Measurements from ENCODE around the gene NAV3.
"Not testable (repeated sequence)": the region's sequence is repeated elsewhere in the genome, so short reads cannot be mapped to it uniquely, and the experiment has no call there.

Gene NAV3

GRCh38 chr12:78101113-78101876, 270.6 kb downstream of the NAV3 start:
- Histone ChIP-seq H3K4me3 (ENCODE audit: low read length) (no peak overlapping the region), H3K79me1 (ENCODE audit: low read length) (no peaks in the 10 kb centered on the region), H3K4me1 (ENCODE audit: control insufficient read depth, low read depth, low read length) (no peaks in the 10 kb centered on the region), H3K23ac (ENCODE audit: low read length) (no peak overlapping the region), H3K79me2 (ENCODE audit: control insufficient read depth, insufficient read depth, low read length) (no peaks in the 10 kb centered on the region), H2AK5ac (ENCODE audit: low read length) (no peak overlapping the region), H4K8ac (ENCODE audit: low read depth, low read length) (no peak overlapping the region), H3K56ac (ENCODE audit: low read length) (no peak overlapping the region), H2BK15ac (replicated peaks; ENCODE audit: low read depth) (no peak overlapping the region), H3K4ac (ENCODE audit: low read depth, low read length) (no peak overlapping the region), H3K27me3 (ENCODE audit: insufficient read depth, low read length, poor library complexity) (no peaks in the 10 kb centered on the region), H3K27ac (ENCODE audit: low read depth, low read length) (no peak overlapping the region), H3K36me3 (ENCODE audit: control insufficient read depth, insufficient read depth, low read length) (no peaks in the 10 kb centered on the region), H3K9ac (ENCODE audit: low read length) (no peak overlapping the region), H4K5ac (ENCODE audit: low read length) (no peak overlapping the region), H3K4me2 (ENCODE audit: low read length) (no peak overlapping the region), H3K18ac (ENCODE audit: low read length) (no peak overlapping the region), H2BK5ac (ENCODE audit: low read length) (no peak overlapping the region), H2BK120ac (ENCODE audit: low read depth, low read length) (no peak overlapping the region)
- DNase-seq, result no peak
- WGBS (ENCODE audit: extremely low coverage, insufficient coverage, low lambda C conversion rate), result no CpG with 5 or more reads among the region's 4 CpGs

- no CpG with 5 or more reads among the region's 4 CpGs for WGBS (ENCODE audit: extremely low coverage, insufficient coverage, low lambda C conversion rate)
- peak; percentile 31 for DNase-seq
Observed at GRCh38 chr12:78101946-78102635, 271.4 kb downstream of the NAV3 start.

GRCh38 chr12:78102801-78103200, 272.1 kb downstream of the NAV3 start:
- H3K4me1 ChIP-seq (ENCODE audit: control insufficient read depth, low read depth, low read length); H3K4ac ChIP-seq (ENCODE audit: low read depth, low read length); H3K4me3 ChIP-seq (ENCODE audit: low read length); H3K79me2 ChIP-seq (ENCODE audit: control insufficient read depth, insufficient read depth, low read length); DNase-seq; H3K9ac ChIP-seq (ENCODE audit: low read length); H2AK5ac ChIP-seq (ENCODE audit: low read length); H3K27me3 ChIP-seq (ENCODE audit: insufficient read depth, low read length, poor library complexity); H3K23ac ChIP-seq (ENCODE audit: low read length); H3K4me2 ChIP-seq (ENCODE audit: low read length); H2BK120ac ChIP-seq (ENCODE audit: low read depth, low read length); H3K36me3 ChIP-seq (ENCODE audit: control insufficient read depth, insufficient read depth, low read length); H4K5ac ChIP-seq (ENCODE audit: low read length); H2BK15ac ChIP-seq (replicated peaks; ENCODE audit: low read depth); H3K79me1 ChIP-seq (ENCODE audit: low read length); H2BK5ac ChIP-seq (ENCODE audit: low read length); H3K18ac ChIP-seq (ENCODE audit: low read length); H3K27ac ChIP-seq (ENCODE audit: low read depth, low read length); H3K56ac ChIP-seq (ENCODE audit: low read length); H4K8ac ChIP-seq (ENCODE audit: low read depth, low read length): not testable (repeated sequence)
- WGBS (ENCODE audit: extremely low coverage, insufficient coverage, low lambda C conversion rate), result no CpG with 5 or more reads among the region's 2 CpGs

More at GRCh38 chr12:78101946-78102635, 271.4 kb downstream of the NAV3 start:
- Histone ChIP-seq H4K8ac (ENCODE audit: low read depth, low read length) (no peak overlapping the region), H3K79me2 (ENCODE audit: control insufficient read depth, insufficient read depth, low read length) (no peaks in the 10 kb centered on the region), H3K9ac (ENCODE audit: low read length) (no peak overlapping the region), H2AK5ac (ENCODE audit: low read length) (no peak overlapping the region), H3K18ac (ENCODE audit: low read length) (no peak overlapping the region), H4K5ac (ENCODE audit: low read length) (no peak overlapping the region), H2BK5ac (ENCODE audit: low read length) (no peak overlapping the region), H3K4me2 (ENCODE audit: low read length) (no peak overlapping the region), H3K4me3 (ENCODE audit: low read length) (no peak overlapping the region), H3K27me3 (ENCODE audit: insufficient read depth, low read length, poor library complexity) (no peaks in the 10 kb centered on the region), H2BK15ac (replicated peaks; ENCODE audit: low read depth) (no peak overlapping the region), H3K4ac (ENCODE audit: low read depth, low read length) (no peak overlapping the region), H3K23ac (ENCODE audit: low read length) (no peak overlapping the region), H3K56ac (ENCODE audit: low read length) (no peak overlapping the region), H3K79me1 (ENCODE audit: low read length) (no peaks in the 10 kb centered on the region), H3K27ac (ENCODE audit: low read depth, low read length) (no peak overlapping the region), H2BK120ac (ENCODE audit: low read depth, low read length) (no peak overlapping the region), H3K36me3 (ENCODE audit: control insufficient read depth, insufficient read depth, low read length) (no peaks in the 10 kb centered on the region), H3K4me1 (ENCODE audit: control insufficient read depth, low read depth, low read length) (no peaks in the 10 kb centered on the region)

- no peaks in the 10 kb centered on the region for H3K79me1 ChIP-seq (ENCODE audit: low read length)
- no peak overlapping the region for H2BK5ac ChIP-seq (ENCODE audit: low read length)
- no peaks in the 10 kb centered on the region for H3K4me1 ChIP-seq (ENCODE audit: control insufficient read depth, low read depth, low read length)
- H3K27me3 ChIP-seq (ENCODE audit: insufficient read depth, low read length, poor library complexity), result no peaks in the 10 kb centered on the region
- no peak overlapping the region for H3K18ac ChIP-seq (ENCODE audit: low read length)
- WGBS (ENCODE audit: extremely low coverage, insufficient coverage, low lambda C conversion rate), result no CpG with 5 or more reads among the region's 1 CpG
- H2AK5ac ChIP-seq (ENCODE audit: low read length), result no peak overlapping the region
- H3K4ac ChIP-seq (ENCODE audit: low read depth, low read length), result no peak overlapping the region
- no peak overlapping the region for H3K4me2 ChIP-seq (ENCODE audit: low read length)
- no peak overlapping the region for H3K4me3 ChIP-seq (ENCODE audit: low read length)
- no peak for DNase-seq
- no peak overlapping the region for H3K27ac ChIP-seq (ENCODE audit: low read depth, low read length)
- H4K5ac ChIP-seq (ENCODE audit: low read length), result no peak overlapping the region
- H3K36me3 ChIP-seq (ENCODE audit: control insufficient read depth, insufficient read depth, low read length), result no peaks in the 10 kb centered on the region
- no peak overlapping the region for H3K56ac ChIP-seq (ENCODE audit: low read length)
- H2BK15ac ChIP-seq (replicated peaks; ENCODE audit: low read depth), result no peak overlapping the region
- no peak overlapping the region for H2BK120ac ChIP-seq (ENCODE audit: low read depth, low read length)
- H4K8ac ChIP-seq (ENCODE audit: low read depth, low read length), result no peak overlapping the region
- no peak overlapping the region for H3K23ac ChIP-seq (ENCODE audit: low read length)
- no peaks in the 10 kb centered on the region for H3K79me2 ChIP-seq (ENCODE audit: control insufficient read depth, insufficient read depth, low read length)
- H3K9ac ChIP-seq (ENCODE audit: low read length), result no peak overlapping the region
Observed at GRCh38 chr12:78115889-78116288, 285.2 kb downstream of the NAV3 start.

GRCh38 chr12:78118036-78118435, 287.3 kb downstream of the NAV3 start:
- WGBS (ENCODE audit: extremely low coverage, insufficient coverage, low lambda C conversion rate), result no CpG with 5 or more reads among the region's 6 CpGs
- H3K23ac ChIP-seq (ENCODE audit: low read length), result no peak overlapping the region
- no peak overlapping the region for H2BK15ac ChIP-seq (replicated peaks; ENCODE audit: low read depth)
- no peak overlapping the region for H3K18ac ChIP-seq (ENCODE audit: low read length)
- H2BK120ac ChIP-seq (ENCODE audit: low read depth, low read length), result no peak overlapping the region
- no peak overlapping the region for H3K4me2 ChIP-seq (ENCODE audit: low read length)
- DNase-seq, result peak; percentile 61
- no peak overlapping the region for H4K5ac ChIP-seq (ENCODE audit: low read length)
- H3K4me3 ChIP-seq (ENCODE audit: low read length), result no peak overlapping the region
- no peak overlapping the region for H4K8ac ChIP-seq (ENCODE audit: low read depth, low read length)
- no peak overlapping the region for H2BK5ac ChIP-seq (ENCODE audit: low read length)
- no peaks in the 10 kb centered on the region for H3K79me2 ChIP-seq (ENCODE audit: control insufficient read depth, insufficient read depth, low read length)
- H3K4me1 ChIP-seq (ENCODE audit: control insufficient read depth, low read depth, low read length), result no peaks in the 10 kb centered on the region
- no peak overlapping the region for H3K56ac ChIP-seq (ENCODE audit: low read length)
- H3K9ac ChIP-seq (ENCODE audit: low read length), result no peak overlapping the region
- H3K36me3 ChIP-seq (ENCODE audit: control insufficient read depth, insufficient read depth, low read length), result no peaks in the 10 kb centered on the region
- H3K27ac ChIP-seq (ENCODE audit: low read depth, low read length), result no peak overlapping the region
- no peaks in the 10 kb centered on the region for H3K79me1 ChIP-seq (ENCODE audit: low read length)
- H2AK5ac ChIP-seq (ENCODE audit: low read length), result no peak overlapping the region
- H3K27me3 ChIP-seq (ENCODE audit: insufficient read depth, low read length, poor library complexity), result no peaks in the 10 kb centered on the region
- no peak overlapping the region for H3K4ac ChIP-seq (ENCODE audit: low read depth, low read length)

Measured in mesendoderm (in vitro differentiated cells).